ENCODE measurements around the gene TRAF2.

- TF ChIP-seq REST (IDR thresholded peaks at IDR 0.05; ENCODE audit: insufficient replicate concordance, low read depth) (no peak), CTCF (IDR thresholded peaks at IDR 0.05; ENCODE audit: insufficient read depth, low read length) (no peak), GABPA (IDR thresholded peaks at IDR 0.05; ENCODE audit: low read depth) (no peak), POLR2AphosphoS5 (IDR thresholded peaks at IDR 0.05; ENCODE audit: low read depth) (no peak)
These were observed 37.8 kb upstream of the TRAF2 start for GRCh38 chr9:136848393-136849037.
